GM19324 (cell line): ENCODE data around the gene ANTKMT.
"Not testable (repeated sequence)": the region's sequence is repeated elsewhere in the genome, so short reads cannot be mapped to it uniquely, and the experiment has no call there.

Experiments used
- ATAC-seq: cut with Tn5 transposase; IDR thresholded peaks from one replicate; pipeline ENCODE4 v1.9.1; 2021; ENCODE audit warnings: mild to moderate bottlenecking, moderate library complexity; ENCODE audit not compliant: unreplicated experiment, low FRiP score

ANTKMT gene

GRCh38 chr16:680967-681745 is 39.8 kb upstream of the ANTKMT start:
- no peak for ATAC-seq

- no peak for ATAC-seq
Measured at GRCh38 chr16:681746-682427, 39.1 kb upstream of the ANTKMT start.

- no peak for ATAC-seq
Measured at GRCh38 chr16:682493-683395, 38.2 kb upstream of the ANTKMT start.

GRCh38 chr16:683396-684070 is 37.4 kb upstream of the ANTKMT start:
- ATAC-seq = no peak

- peak; percentile 50 for ATAC-seq
Measured at GRCh38 chr16:684071-684794, 36.7 kb upstream of the ANTKMT start, which contains the start of gene JMJD8. Gene JMJD8, minus strand, starts transcription at chr16:684334. Its CDS starts 15 bp downstream, at chr16:684319.

GRCh38 chr16:684961-685696 is 35.8 kb upstream of the ANTKMT start:
- no peak for ATAC-seq

GRCh38 chr16:685967-686366 is 35.0 kb upstream of the ANTKMT start:
- no peak for ATAC-seq

GRCh38 chr16:686459-687260 is 34.3 kb upstream of the ANTKMT start:
- no peak for ATAC-seq

GRCh38 chr16:687499-687898 is 33.4 kb upstream of the ANTKMT start:
- no peak for ATAC-seq

- no peak for ATAC-seq
Measured at GRCh38 chr16:689175-689897, 31.6 kb upstream of the ANTKMT start.

GRCh38 chr16:691242-691641 is 29.7 kb upstream of the ANTKMT start:
- ATAC-seq = not testable (repeated sequence)

- no peak for ATAC-seq
Measured at GRCh38 chr16:692356-693108, 28.4 kb upstream of the ANTKMT start.

- no peak for ATAC-seq
Measured at GRCh38 chr16:693364-693763, 27.6 kb upstream of the ANTKMT start.

- ATAC-seq = no peak
Measured at GRCh38 chr16:693766-694165, 27.2 kb upstream of the ANTKMT start.

GRCh38 chr16:694187-694862 is 26.6 kb upstream of the ANTKMT start:
- no peak for ATAC-seq

- no peak for ATAC-seq
Measured at GRCh38 chr16:694863-695354, 26.0 kb upstream of the ANTKMT start.
